ENCODE data around the gene FDXACB1. TPM values are rescaled to one million over a fixed set of nuclear protein-coding genes. Genes with fewer than 3 reads are reported as not detected.

The FDXACB1 gene
- polyA plus RNA-seq, 1 experiment = 2.1 TPM

DNA sequence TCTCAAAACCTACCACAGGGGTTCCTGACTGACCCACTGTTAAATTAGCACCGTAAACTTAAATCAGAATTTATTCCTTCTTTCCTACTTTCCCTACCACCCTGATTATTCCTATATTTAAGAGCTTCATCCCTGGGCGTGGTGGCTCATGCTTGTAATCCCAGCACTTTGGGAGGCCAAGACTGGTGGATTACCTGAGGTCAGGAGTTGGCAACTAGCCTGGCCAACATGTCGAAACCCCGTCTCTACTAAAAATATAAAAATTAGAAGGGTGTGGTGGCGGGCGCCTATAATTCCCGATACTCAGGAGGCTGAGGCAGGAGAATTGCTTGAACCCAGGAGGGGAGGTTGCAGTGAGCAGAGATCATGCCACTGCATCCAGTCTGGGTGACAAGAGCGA, 27.9 kb downstream of the FDXACB1 start:
- TF ChIP-seq, protein P1, sequence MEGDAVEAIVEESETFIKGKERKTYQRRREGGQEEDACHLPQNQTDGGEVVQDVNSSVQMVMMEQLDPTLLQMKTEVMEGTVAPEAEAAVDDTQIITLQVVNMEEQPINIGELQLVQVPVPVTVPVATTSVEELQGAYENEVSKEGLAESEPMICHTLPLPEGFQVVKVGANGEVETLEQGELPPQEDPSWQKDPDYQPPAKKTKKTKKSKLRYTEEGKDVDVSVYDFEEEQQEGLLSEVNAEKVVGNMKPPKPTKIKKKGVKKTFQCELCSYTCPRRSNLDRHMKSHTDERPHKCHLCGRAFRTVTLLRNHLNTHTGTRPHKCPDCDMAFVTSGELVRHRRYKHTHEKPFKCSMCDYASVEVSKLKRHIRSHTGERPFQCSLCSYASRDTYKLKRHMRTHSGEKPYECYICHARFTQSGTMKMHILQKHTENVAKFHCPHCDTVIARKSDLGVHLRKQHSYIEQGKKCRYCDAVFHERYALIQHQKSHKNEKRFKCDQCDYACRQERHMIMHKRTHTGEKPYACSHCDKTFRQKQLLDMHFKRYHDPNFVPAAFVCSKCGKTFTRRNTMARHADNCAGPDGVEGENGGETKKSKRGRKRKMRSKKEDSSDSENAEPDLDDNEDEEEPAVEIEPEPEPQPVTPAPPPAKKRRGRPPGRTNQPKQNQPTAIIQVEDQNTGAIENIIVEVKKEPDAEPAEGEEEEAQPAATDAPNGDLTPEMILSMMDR (IDR thresholded peaks at IDR 0.05; ENCODE audit: low read depth, low read length) = no peak
- Histone ChIP-seq H3K4me3 (ENCODE audit: low read depth, low read length) (no peak overlapping the region), H3K27me3 (ENCODE audit: control insufficient read depth, insufficient read depth, low read length) (no peaks in the 10 kb centered on the region), H3K27ac (ENCODE audit: low read depth, low read length) (no peak overlapping the region), H3K9me3 (ENCODE audit: control insufficient read depth, insufficient read depth, low read length) (no peaks in the 10 kb centered on the region)
- POLR2A ChIA-PET = interaction anchor here (0.7 kb wide), 1 partner anchor 17 kb away, joined by 4 read pairs; no protein-coding TSS in a partner anchor
- CTCF ChIA-PET = interaction anchor here (0.5 to 3.4 kb wide), 21 partner anchors 8 to 405 kb away, joined by 3 to 16 read pairs (median 4); no protein-coding TSS in a partner anchor
- no peak for DNase-seq (ENCODE audit: low read depth, low spot score)

DNA sequence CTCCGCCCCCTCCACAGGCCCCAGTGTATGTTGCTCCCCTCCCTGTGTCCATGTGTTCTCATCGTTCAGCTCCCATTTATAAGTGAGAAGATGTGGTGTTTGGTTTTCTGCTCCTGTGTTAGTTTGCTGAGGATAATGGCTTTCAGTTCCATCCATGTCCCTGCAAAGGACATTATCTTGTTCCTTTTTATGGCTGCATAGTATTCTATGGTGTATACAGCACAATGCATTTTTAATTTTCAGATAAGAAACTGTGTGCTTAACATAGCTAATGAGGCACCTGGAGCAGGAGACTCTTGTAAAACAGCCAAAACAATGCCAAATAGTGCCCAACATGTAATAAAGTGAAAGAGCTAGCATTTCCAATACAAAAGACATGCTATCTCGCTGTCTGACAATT, 29.3 kb downstream of the FDXACB1 start:
- no peaks in the 10 kb centered on the region for H3K9me3 ChIP-seq (ENCODE audit: control insufficient read depth, insufficient read depth, low read length)
- TF ChIP-seq, protein P1 (IDR thresholded peaks at IDR 0.05; ENCODE audit: low read depth, low read length) = no peak
- POLR2A ChIA-PET = no interaction called here
- no peak overlapping the region for H3K27ac ChIP-seq (ENCODE audit: low read depth, low read length)
- CTCF ChIA-PET = interaction anchor here (1.0 to 1.3 kb wide), 3 partner anchors 8 to 72 kb away, joined by 3 to 4 read pairs (median 3); no protein-coding TSS in a partner anchor
- no peak overlapping the region for H3K4me3 ChIP-seq (ENCODE audit: low read depth, low read length)
- no peak for DNase-seq (ENCODE audit: low read depth, low spot score)
- no peaks in the 10 kb centered on the region for H3K27me3 ChIP-seq (ENCODE audit: control insufficient read depth, insufficient read depth, low read length)

DNA sequence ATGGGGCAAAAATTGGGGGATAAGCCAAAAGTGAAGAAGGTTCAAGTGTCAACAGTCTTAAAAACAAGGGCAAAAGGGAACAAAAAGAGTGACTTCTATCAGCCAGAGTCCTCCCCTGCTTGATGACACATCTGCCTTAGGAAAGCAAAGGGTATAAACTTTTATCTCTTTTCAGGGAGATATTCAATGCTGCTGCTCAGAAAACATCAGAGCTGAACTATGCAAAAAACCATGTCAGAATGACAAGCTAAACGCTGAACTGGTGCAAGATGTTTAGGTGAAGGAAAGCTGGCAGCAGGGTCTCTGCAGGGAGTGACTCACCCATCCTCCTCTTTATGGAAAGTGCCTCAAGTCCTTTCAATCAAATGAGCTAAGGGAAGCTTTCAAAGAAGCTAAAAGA, 32.3 kb downstream of the FDXACB1 start:
- POLR2A ChIA-PET = interaction anchor here (0.7 to 1.4 kb wide), 3 partner anchors 9 to 433 kb away, joined by 3 to 7 read pairs (median 3); no protein-coding TSS in a partner anchor
- CTCF ChIA-PET = interaction anchor here (0.8 to 2.2 kb wide), 9 partner anchors 13 to 282 kb away, joined by 3 to 8 read pairs (median 4); no protein-coding TSS in a partner anchor
- peak overlapping the region; percentile 34 for H3K27ac ChIP-seq (ENCODE audit: low read depth, low read length)
- peak; percentile 63 for DNase-seq (ENCODE audit: low read depth, low spot score)
- TF ChIP-seq, protein P1 (IDR thresholded peaks at IDR 0.05; ENCODE audit: low read depth, low read length) = no peak
- H3K4me3 ChIP-seq (ENCODE audit: low read depth, low read length) = no peak overlapping the region
- H3K9me3 ChIP-seq (ENCODE audit: control insufficient read depth, insufficient read depth, low read length) = no peaks in the 10 kb centered on the region
- no peaks in the 10 kb centered on the region for H3K27me3 ChIP-seq (ENCODE audit: control insufficient read depth, insufficient read depth, low read length)

DNA sequence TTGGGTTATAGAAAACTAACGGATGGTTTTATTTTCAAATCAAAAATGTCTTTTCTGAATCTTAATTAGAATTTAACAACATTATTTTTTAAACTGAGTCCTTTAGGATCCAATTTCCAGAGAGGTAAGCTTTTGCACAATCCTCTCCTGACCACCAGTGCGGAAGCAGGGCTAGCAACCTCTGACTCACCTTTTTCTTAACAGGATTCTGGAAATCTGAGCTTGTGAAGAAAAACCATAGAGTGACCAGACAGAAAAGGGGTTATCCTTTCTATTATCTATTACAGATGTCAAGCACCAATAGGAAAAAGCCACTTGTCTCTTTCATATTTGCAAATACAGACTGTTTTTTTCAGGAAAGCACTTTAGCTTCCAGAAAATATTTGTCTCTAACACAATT, 32.9 kb downstream of the FDXACB1 start:
- Histone ChIP-seq H3K9me3 (ENCODE audit: control insufficient read depth, insufficient read depth, low read length) (no peaks in the 10 kb centered on the region), H3K27ac (ENCODE audit: low read depth, low read length) (peak overlapping the region; percentile 11), H3K27me3 (ENCODE audit: control insufficient read depth, insufficient read depth, low read length) (no peaks in the 10 kb centered on the region), H3K4me3 (ENCODE audit: low read depth, low read length) (no peak overlapping the region)
- ChIA-PET CTCF (interaction anchor here (0.6 to 2.2 kb wide), 10 partner anchors 8 to 282 kb away, joined by 3 to 8 read pairs (median 4); no protein-coding TSS in a partner anchor), POLR2A (interaction anchor here (1.2 to 1.4 kb wide), 2 partner anchors 10 to 26 kb away, joined by 3 to 7 read pairs; no protein-coding TSS in a partner anchor)
- no peak for DNase-seq (ENCODE audit: low read depth, low spot score)
- TF ChIP-seq, protein P1 (IDR thresholded peaks at IDR 0.05; ENCODE audit: low read depth, low read length) = no peak

DNA sequence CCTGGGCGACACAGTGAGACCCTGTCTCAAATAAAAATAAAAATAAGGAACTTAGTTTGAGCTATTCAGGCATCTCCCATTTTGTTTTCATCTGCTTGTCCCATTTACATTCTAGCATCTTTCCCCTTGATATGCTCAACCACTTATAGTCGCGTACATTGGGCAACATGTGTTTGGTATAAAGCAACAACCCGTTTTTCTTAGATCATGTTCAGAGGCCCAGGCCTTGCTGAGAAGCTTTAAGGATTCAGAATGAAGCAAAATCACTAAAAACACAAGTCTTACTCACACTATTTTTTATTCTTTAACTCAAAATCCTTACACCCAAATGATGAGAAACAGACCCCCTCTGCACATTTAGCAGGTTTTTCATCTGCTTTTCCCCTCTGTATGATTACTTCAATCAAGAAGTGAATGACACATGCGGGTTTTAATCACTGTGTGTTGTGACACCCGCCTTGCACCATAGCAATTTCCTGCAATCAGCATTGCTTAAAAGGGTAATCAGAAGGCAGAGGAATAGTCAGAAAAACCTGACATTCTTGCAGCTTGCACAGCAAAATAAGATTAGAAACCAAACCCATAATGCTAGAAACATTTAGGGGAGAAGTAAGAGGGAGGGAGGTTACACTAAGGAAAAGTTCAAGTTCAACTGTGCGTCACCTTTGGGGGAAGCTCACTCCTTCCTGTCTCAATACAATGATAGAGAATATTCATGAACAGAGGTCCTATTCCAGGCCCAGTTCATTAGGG, 33.5 kb downstream of the FDXACB1 start:
- ChIA-PET POLR2A (interaction anchor here (1.2 to 1.4 kb wide), 2 partner anchors 11 to 26 kb away, joined by 3 to 7 read pairs; no protein-coding TSS in a partner anchor), CTCF (interaction anchor here (0.6 to 2.2 kb wide), 9 partner anchors 9 to 281 kb away, joined by 3 to 8 read pairs (median 4); no protein-coding TSS in a partner anchor)
- DNase-seq (ENCODE audit: low read depth, low spot score) = no peak
- H3K27me3 ChIP-seq (ENCODE audit: control insufficient read depth, insufficient read depth, low read length) = no peaks in the 10 kb centered on the region
- TF ChIP-seq, protein P1 (IDR thresholded peaks at IDR 0.05; ENCODE audit: low read depth, low read length) = no peak
- peak overlapping the region; percentile 11 for H3K27ac ChIP-seq (ENCODE audit: low read depth, low read length)
- H3K9me3 ChIP-seq (ENCODE audit: control insufficient read depth, insufficient read depth, low read length) = no peaks in the 10 kb centered on the region
- no peak overlapping the region for H3K4me3 ChIP-seq (ENCODE audit: low read depth, low read length)
